Kidney epithelial cell (primary cell): ENCODE results near the gene F7. TPM values are rescaled to one million over a fixed set of nuclear protein-coding genes. Genes with fewer than 3 reads are reported as not detected.
"Not testable (repeated sequence)": the region's sequence is repeated elsewhere in the genome, so short reads cannot be mapped to it uniquely, and the experiment has no call there.

Experiments used
- DNase-seq: peaks from one replicate; pipeline ENCODE4 v3.0.0-alpha.2; 2010; ENCODE audit warnings: low read depth
- H3K27me3 ChIP-seq: 2 replicates; pipeline ENCODE4 v1.6.0; 2011; ENCODE audit warnings: low read length; ENCODE audit not compliant: control insufficient read depth, insufficient read depth
- H3K36me3 ChIP-seq: 2 replicates; pipeline ENCODE4 v1.5.1; 2011; ENCODE audit warnings: low read length; ENCODE audit not compliant: control insufficient read depth, insufficient read depth
- H3K4me3 ChIP-seq: 2 replicates; pipeline ENCODE4 v1.5.1; 2011; ENCODE audit warnings: low read depth, mild to moderate bottlenecking, control low read depth, low read length
- CTCF ChIP-seq: IDR thresholded peaks from 2 replicates; pipeline ENCODE4 v1.5.1; 2011; ENCODE audit warnings: mild to moderate bottlenecking, moderate library complexity, low read length, control low read depth, inconsistent platforms; ENCODE audit not compliant: insufficient read depth, poor library complexity, severe bottlenecking
- total RNA-seq: library from RNA; depleted of rRNA; stranded (reverse); fragments of >200 nt; gene quantifications from 2 replicates; pipeline ENCODE4 v1.2.3, GENCODE V29; 2015

F7 gene
- total RNA-seq, 1 donor from 2014 or later, result 0.38 TPM

GRCh38 chr13:113109151-113110047, 3.8 kb downstream of the F7 start:
- Histone ChIP-seq H3K27me3 (peaks cover 34% of the 10 kb centered on the region), H3K36me3 (no peaks in the 10 kb centered on the region), H3K4me3 (no peak overlapping the region)
- no peak for TF ChIP-seq CTCF
- DNase-seq, result no peak

- DNase-seq, result no peak
- Histone ChIP-seq H3K27me3 (peaks cover 33% of the 10 kb centered on the region), H3K4me3 (peak overlapping the region; percentile 15), H3K36me3 (no peaks in the 10 kb centered on the region)
- no peak for TF ChIP-seq CTCF
These were observed 4.7 kb downstream of the F7 start for GRCh38 chr13:113110048-113110851.

GRCh38 chr13:113110852-113111315, 5.3 kb downstream of the F7 start:
- H3K4me3 ChIP-seq, result no peak overlapping the region
- H3K27me3 ChIP-seq, result peaks cover 29% of the 10 kb centered on the region
- DNase-seq, result no peak
- no peaks in the 10 kb centered on the region for H3K36me3 ChIP-seq
- TF ChIP-seq CTCF, result no peak

GRCh38 chr13:113111821-113112220, 6.2 kb downstream of the F7 start:
- H3K36me3 ChIP-seq, H3K4me3 ChIP-seq, DNase-seq: not testable (repeated sequence)
- H3K27me3 ChIP-seq, result peaks cover 29% of the 10 kb centered on the region

- peaks cover 29% of the 10 kb centered on the region for H3K27me3 ChIP-seq
- not testable (repeated sequence) for DNase-seq, H3K4me3 ChIP-seq, H3K36me3 ChIP-seq
These were observed 6.9 kb downstream of the F7 start for GRCh38 chr13:113112475-113112874.

- no peak for DNase-seq
- TF ChIP-seq CTCF, result no peak
- Histone ChIP-seq H3K36me3 (no peaks in the 10 kb centered on the region), H3K27me3 (peaks cover 29% of the 10 kb centered on the region), H3K4me3 (no peak overlapping the region)
These were observed 7.6 kb downstream of the F7 start for GRCh38 chr13:113112893-113113845.
